Measurements from ENCODE around the gene IST1. TPM values are rescaled to one million over a fixed set of nuclear protein-coding genes. Genes with fewer than 3 reads are reported as not detected.
A peak's percentile ranks its signal among the peaks of the same experiment; 100 is the strongest.

IST1 gene
- total RNA-seq, 4 donors from 2014 or later = 172 to 301 (median 207) TPM

GRCh38 chr16:71911121-71911520 lies 15.8 kb downstream of the IST1 start:
- Histone ChIP-seq H3K27me3 (no peaks in the 10 kb centered on the region), H3K9me3 (no peaks in the 10 kb centered on the region), H3K4me1 (peaks cover 0 to 3% of the 10 kb centered on the region in 2 donors), H3K36me3 (no peaks in the 10 kb centered on the region), H3K27ac (no peak overlapping the region), H3K4me3 (no peak overlapping the region)
- DNase-seq = no peak
- TF ChIP-seq CTCF (IDR thresholded peaks at IDR 0.05) (no peak), POLR2A (IDR thresholded peaks at IDR 0.05) (no peak)
- intact Hi-C loops (cut with DNase I; ENCODE audit: low total_unique reads) = no loop called here

GRCh38 chr16:71912534-71913275 lies 17.4 kb downstream of the IST1 start:
- intact Hi-C loops (cut with DNase I; ENCODE audit: low total_unique reads) = no loop called here
- DNase-seq = no peak
- no peak overlapping the region for H3K27ac ChIP-seq
- TF ChIP-seq POLR2A (IDR thresholded peaks at IDR 0.05) (no peak), CTCF (IDR thresholded peaks at IDR 0.05) (no peak)
- no peaks in the 10 kb centered on the region for H3K27me3 ChIP-seq
- no peak overlapping the region for H3K4me3 ChIP-seq
- H3K36me3 ChIP-seq = no peaks in the 10 kb centered on the region
- peaks cover 0 to 3% of the 10 kb centered on the region in 2 donors for H3K4me1 ChIP-seq
- H3K9me3 ChIP-seq = no peaks in the 10 kb centered on the region

- no peaks in the 10 kb centered on the region for H3K36me3 ChIP-seq
- no peak overlapping the region for H3K4me3 ChIP-seq
- no peaks in the 10 kb centered on the region for H3K9me3 ChIP-seq
- intact Hi-C loops (cut with DNase I; ENCODE audit: low total_unique reads) = no loop called here
- peaks cover 0 to 3% of the 10 kb centered on the region in 2 donors for H3K4me1 ChIP-seq
- TF ChIP-seq POLR2A (IDR thresholded peaks at IDR 0.05) (no peak), CTCF (IDR thresholded peaks at IDR 0.05) (no peak)
- no peak for DNase-seq
- H3K27ac ChIP-seq = no peak overlapping the region
- no peaks in the 10 kb centered on the region for H3K27me3 ChIP-seq
Measured at GRCh38 chr16:71914802-71915201, 19.5 kb downstream of the IST1 start.

- Histone ChIP-seq H3K27ac (peak overlapping the region in 1 of 2 donors; percentile 69), H3K4me3 (no peak overlapping the region), H3K9me3 (no peaks in the 10 kb centered on the region), H3K27me3 (no peaks in the 10 kb centered on the region), H3K36me3 (no peaks in the 10 kb centered on the region), H3K4me1 (peaks cover 0 to 3% of the 10 kb centered on the region in 2 donors)
- intact Hi-C loops (cut with DNase I; ENCODE audit: low total_unique reads) = no loop called here
- TF ChIP-seq CTCF (IDR thresholded peaks at IDR 0.05) (no peak), POLR2A (IDR thresholded peaks at IDR 0.05) (no peak)
- DNase-seq = no peak
Measured at GRCh38 chr16:71915350-71915749, 20.0 kb downstream of the IST1 start.

GRCh38 chr16:71916397-71916920 lies 21.1 kb downstream of the IST1 start:
- intact Hi-C loops (cut with DNase I; ENCODE audit: low total_unique reads) = no loop called here
- Histone ChIP-seq H3K4me3 (no peak overlapping the region), H3K4me1 (peaks cover 0 to 3% of the 10 kb centered on the region in 2 donors), H3K27me3 (no peaks in the 10 kb centered on the region), H3K9me3 (no peaks in the 10 kb centered on the region), H3K27ac (peak overlapping the region in 1 of 2 donors; percentile 69), H3K36me3 (no peaks in the 10 kb centered on the region)
- TF ChIP-seq CTCF (IDR thresholded peaks at IDR 0.05) (no peak), POLR2A (IDR thresholded peaks at IDR 0.05) (no peak)
- DNase-seq = no peak
